ENCODE data around the gene HTRA2.

Gene HTRA2

DNA sequence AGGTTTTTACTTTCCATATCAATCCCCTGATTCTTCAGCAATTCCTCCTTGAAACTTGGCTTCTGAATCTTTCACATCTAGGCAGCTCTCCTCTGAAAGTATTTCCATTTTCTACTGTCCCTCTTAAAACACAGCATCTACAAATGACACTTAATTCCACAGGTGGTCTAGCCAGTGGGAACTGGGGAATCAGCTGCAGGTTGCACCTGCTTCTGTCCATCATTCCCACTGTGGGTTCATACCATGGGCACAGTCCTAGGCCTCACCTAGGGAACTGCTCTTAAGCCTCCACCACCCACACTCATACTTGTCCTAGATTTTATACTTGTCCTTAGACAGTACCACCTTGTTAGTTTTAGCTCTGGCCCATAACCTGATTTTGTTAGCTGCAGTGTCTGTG lies 21.8 kb downstream of the HTRA2 start:
- H3K27me3 ChIP-seq (ENCODE audit: low read depth, low read length), result no peaks in the 10 kb centered on the region
- TF ChIP-seq, protein P1, sequence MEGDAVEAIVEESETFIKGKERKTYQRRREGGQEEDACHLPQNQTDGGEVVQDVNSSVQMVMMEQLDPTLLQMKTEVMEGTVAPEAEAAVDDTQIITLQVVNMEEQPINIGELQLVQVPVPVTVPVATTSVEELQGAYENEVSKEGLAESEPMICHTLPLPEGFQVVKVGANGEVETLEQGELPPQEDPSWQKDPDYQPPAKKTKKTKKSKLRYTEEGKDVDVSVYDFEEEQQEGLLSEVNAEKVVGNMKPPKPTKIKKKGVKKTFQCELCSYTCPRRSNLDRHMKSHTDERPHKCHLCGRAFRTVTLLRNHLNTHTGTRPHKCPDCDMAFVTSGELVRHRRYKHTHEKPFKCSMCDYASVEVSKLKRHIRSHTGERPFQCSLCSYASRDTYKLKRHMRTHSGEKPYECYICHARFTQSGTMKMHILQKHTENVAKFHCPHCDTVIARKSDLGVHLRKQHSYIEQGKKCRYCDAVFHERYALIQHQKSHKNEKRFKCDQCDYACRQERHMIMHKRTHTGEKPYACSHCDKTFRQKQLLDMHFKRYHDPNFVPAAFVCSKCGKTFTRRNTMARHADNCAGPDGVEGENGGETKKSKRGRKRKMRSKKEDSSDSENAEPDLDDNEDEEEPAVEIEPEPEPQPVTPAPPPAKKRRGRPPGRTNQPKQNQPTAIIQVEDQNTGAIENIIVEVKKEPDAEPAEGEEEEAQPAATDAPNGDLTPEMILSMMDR (IDR thresholded peaks at IDR 0.05; ENCODE audit: low read depth, low read length), result no peak
- no peak for TF ChIP-seq EZH2phosphoT487 (IDR thresholded peaks at IDR 0.05; ENCODE audit: low read depth)
- H3K9me3 ChIP-seq (ENCODE audit: insufficient read depth, low read length), result no peaks in the 10 kb centered on the region
- no peak overlapping the region for H3K9ac ChIP-seq (ENCODE audit: low read length)
- H3K36me3 ChIP-seq (replicated peaks; ENCODE audit: low read depth, low read length), result no peaks in the 10 kb centered on the region
- no peaks in the 10 kb centered on the region for H4K20me1 ChIP-seq (ENCODE audit: insufficient read depth, low read length)
- peaks cover 11% of the 10 kb centered on the region for H3K4me1 ChIP-seq (ENCODE audit: low read length)
- no peak overlapping the region for H3K27ac ChIP-seq (ENCODE audit: low read length)
- H3K79me2 ChIP-seq (ENCODE audit: low read length), result peaks cover 3% of the 10 kb centered on the region; the same call in 1 of the 2 replicates
- no peak overlapping the region for H2AFZ ChIP-seq (ENCODE audit: low read depth, low read length)
- no peak overlapping the region for H3K4me3 ChIP-seq (ENCODE audit: low read length)
- H3K4me2 ChIP-seq (ENCODE audit: low read length), result no peak overlapping the region

DNA sequence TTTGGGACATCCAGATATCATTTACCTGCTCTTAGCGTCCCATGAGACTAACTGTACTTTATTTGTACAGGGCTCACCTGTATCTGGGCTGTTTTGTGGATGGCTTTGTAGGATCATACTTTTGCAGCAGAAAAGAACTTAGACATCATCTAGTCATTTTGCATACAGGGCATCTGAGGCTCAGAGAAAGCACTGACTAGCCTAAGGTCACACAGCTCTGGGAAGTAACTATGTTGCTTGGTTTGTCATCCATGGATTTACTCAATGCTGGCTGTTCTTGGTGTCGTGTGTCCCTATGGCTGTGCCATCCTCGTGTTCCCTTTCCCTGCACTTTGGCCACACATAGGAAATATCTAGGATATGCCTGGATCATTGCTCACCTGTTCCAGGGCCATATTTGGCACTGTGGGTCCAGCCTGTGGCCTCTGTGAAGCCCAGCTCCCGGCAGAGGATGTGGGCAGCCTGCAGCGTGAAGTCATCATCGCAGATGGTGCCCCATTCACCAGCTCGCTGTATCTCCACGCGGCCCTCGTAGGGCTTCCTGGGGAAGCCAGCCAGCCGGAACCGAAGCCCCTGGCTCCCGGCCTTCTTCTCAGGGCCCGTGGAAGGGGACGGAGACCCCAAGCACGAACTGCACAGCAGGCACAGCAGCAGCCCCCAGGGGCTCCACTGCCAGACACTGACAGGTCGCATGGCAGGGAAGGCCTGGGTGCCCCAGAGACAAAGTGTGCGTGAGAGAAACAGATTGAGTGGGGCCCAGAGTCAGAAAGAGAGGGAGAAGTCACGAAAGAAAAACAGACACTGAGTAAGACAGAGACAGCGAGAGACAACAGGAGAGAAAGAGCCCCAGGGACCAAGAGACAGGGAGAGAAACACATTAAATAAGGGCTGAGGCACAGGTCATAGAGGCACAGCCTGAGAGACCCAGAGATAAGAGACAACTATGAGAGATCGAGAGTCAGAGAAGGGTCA lies 22.5 kb downstream of the HTRA2 start:
- no peak overlapping the region for H2AFZ ChIP-seq (ENCODE audit: low read depth, low read length)
- H3K27me3 ChIP-seq (ENCODE audit: low read depth, low read length), result no peaks in the 10 kb centered on the region
- H3K4me2 ChIP-seq (ENCODE audit: low read length), result no peak overlapping the region
- H3K36me3 ChIP-seq (replicated peaks; ENCODE audit: low read depth, low read length), result no peaks in the 10 kb centered on the region
- no peak overlapping the region for H3K27ac ChIP-seq (ENCODE audit: low read length)
- peaks cover 11% of the 10 kb centered on the region for H3K4me1 ChIP-seq (ENCODE audit: low read length)
- H4K20me1 ChIP-seq (ENCODE audit: insufficient read depth, low read length), result no peaks in the 10 kb centered on the region
- no peak overlapping the region for H3K9ac ChIP-seq (ENCODE audit: low read length)
- TF ChIP-seq, protein P1 (IDR thresholded peaks at IDR 0.05; ENCODE audit: low read depth, low read length), result no peak
- TF ChIP-seq EZH2phosphoT487 (IDR thresholded peaks at IDR 0.05; ENCODE audit: low read depth), result no peak
- H3K9me3 ChIP-seq (ENCODE audit: insufficient read depth, low read length), result no peaks in the 10 kb centered on the region
- H3K4me3 ChIP-seq (ENCODE audit: low read length), result no peak overlapping the region
- H3K79me2 ChIP-seq (ENCODE audit: low read length), result peaks cover 3% of the 10 kb centered on the region; the same call in 1 of the 2 replicates

DNA sequence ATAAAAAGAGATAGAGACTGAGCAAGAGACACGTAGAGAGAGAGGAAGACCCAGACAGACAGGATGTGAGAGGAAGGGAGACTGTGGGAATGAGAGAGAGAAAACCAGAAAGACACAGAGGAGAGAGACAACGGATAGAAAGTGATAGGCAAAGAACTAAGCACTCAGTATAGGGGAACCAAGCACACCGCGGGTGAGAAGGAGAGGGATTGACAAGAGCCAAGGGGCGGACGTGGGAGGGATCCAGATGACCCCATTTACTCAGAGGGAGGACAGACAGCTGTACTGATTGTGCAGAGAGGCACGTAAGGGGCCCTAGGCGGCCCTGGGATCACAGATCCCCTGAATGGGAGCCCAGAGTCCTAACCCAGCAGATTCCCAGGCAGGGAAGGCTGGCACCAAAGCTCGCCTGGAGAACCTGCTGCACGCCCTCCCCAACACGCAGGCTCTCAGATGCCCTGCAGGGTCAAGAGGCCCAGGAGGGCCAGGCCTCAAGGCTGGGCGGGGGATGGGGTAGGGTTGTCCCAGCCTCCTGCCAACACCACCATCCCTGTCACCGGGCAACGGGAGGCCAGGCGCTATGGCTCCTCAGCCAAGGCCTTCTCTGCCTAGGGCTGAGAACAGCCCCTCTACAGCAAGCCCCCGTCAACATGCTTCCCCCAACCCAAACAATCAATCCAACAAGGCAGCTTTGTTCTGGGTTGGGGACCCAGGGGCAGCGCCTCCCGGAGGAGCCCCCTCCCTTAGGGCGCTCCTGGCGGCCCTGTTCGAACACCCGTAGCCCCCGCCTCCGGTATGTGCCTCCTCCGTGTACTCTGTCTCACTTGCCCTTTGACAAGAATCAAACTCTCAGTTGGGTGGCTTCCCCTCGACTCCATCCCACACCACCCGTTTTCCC lies 23.4 kb downstream of the HTRA2 start:
- Histone ChIP-seq H2AFZ (ENCODE audit: low read depth, low read length) (no peak overlapping the region), H3K27ac (ENCODE audit: low read length) (no peak overlapping the region), H3K9me3 (ENCODE audit: insufficient read depth, low read length) (no peaks in the 10 kb centered on the region), H3K9ac (ENCODE audit: low read length) (peak overlapping the region; percentile 91), H3K4me1 (ENCODE audit: low read length) (peaks cover 11% of the 10 kb centered on the region), H3K79me2 (ENCODE audit: low read length) (peaks cover 3% of the 10 kb centered on the region; the same call in 1 of the 2 replicates), H3K4me3 (ENCODE audit: low read length) (peak overlapping the region; percentile 90), H3K36me3 (replicated peaks; ENCODE audit: low read depth, low read length) (no peaks in the 10 kb centered on the region), H3K4me2 (ENCODE audit: low read length) (peak overlapping the region; percentile 93), H4K20me1 (ENCODE audit: insufficient read depth, low read length) (no peaks in the 10 kb centered on the region), H3K27me3 (ENCODE audit: low read depth, low read length) (no peaks in the 10 kb centered on the region)
- no peak for TF ChIP-seq EZH2phosphoT487 (IDR thresholded peaks at IDR 0.05; ENCODE audit: low read depth)
- TF ChIP-seq, protein P1 (IDR thresholded peaks at IDR 0.05; ENCODE audit: low read depth, low read length), result no peak
